Nephron progenitor cell (in vitro differentiated cells): ENCODE data around the gene TFCP2L1.

Source experiments
- DNase-seq: peaks from one replicate; pipeline ENCODE4 v3.0.0; 2021
- H3K27ac Mint-ChIP-seq: 2 replicates; pipeline ENCODE4 v1.8.0; 2021; ENCODE audit warnings: mild to moderate bottlenecking, moderate library complexity, mixed read lengths
- H3K27me3 Mint-ChIP-seq: 2 replicates; pipeline ENCODE4 v1.8.0; 2021; ENCODE audit warnings: mild to moderate bottlenecking, low read depth, mixed read lengths; ENCODE audit not compliant: poor library complexity
- H3K36me3 Mint-ChIP-seq: 2 replicates; pipeline ENCODE4 v1.8.0; 2021; ENCODE audit warnings: low read depth, mixed read lengths
- H3K4me1 Mint-ChIP-seq: 2 replicates; pipeline ENCODE4 v1.8.0; 2021; ENCODE audit warnings: mixed read lengths
- H3K4me3 Mint-ChIP-seq: 2 replicates; pipeline ENCODE4 v1.8.0; 2021; ENCODE audit warnings: mild to moderate bottlenecking, moderate library complexity, mixed read lengths
- H3K9me3 Mint-ChIP-seq: 2 replicates; pipeline ENCODE4 v1.8.0; 2021; ENCODE audit warnings: mild to moderate bottlenecking, moderate library complexity, mixed read lengths
- TF ChIP-seq, protein P1 (sequence below): fragments of 200-600 bp; sonication (generic); IDR thresholded peaks from 2 replicates; pipeline ENCODE4 v1.5.0; 2021; ENCODE audit warnings: antibody characterized with exemption

Gene TFCP2L1

DNA sequence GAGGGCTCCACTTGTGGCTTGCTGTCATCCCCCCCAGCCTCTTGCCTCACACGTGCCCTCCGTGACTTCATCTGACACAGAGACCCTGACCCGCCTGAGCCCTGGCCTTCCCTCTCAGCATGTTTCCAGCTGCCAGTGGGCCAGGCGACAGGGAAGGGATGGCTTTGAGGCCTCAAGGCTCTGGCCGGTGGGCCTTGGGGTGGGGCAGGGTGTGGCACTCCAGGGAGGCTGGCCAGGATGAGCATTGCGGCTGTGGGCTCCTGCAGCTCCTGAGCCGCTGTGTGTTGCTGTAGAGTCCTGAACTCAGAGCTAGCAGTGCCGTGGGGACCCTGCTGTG, 85.0 kb downstream of the TFCP2L1 start:
- TF ChIP-seq, protein P1, sequence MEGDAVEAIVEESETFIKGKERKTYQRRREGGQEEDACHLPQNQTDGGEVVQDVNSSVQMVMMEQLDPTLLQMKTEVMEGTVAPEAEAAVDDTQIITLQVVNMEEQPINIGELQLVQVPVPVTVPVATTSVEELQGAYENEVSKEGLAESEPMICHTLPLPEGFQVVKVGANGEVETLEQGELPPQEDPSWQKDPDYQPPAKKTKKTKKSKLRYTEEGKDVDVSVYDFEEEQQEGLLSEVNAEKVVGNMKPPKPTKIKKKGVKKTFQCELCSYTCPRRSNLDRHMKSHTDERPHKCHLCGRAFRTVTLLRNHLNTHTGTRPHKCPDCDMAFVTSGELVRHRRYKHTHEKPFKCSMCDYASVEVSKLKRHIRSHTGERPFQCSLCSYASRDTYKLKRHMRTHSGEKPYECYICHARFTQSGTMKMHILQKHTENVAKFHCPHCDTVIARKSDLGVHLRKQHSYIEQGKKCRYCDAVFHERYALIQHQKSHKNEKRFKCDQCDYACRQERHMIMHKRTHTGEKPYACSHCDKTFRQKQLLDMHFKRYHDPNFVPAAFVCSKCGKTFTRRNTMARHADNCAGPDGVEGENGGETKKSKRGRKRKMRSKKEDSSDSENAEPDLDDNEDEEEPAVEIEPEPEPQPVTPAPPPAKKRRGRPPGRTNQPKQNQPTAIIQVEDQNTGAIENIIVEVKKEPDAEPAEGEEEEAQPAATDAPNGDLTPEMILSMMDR, result no peak
- no peak overlapping the region for H3K4me3 Mint-ChIP-seq
- no peaks in the 10 kb centered on the region for H3K9me3 Mint-ChIP-seq
- H3K36me3 Mint-ChIP-seq, result no peaks in the 10 kb centered on the region
- no peak for DNase-seq
- no peak overlapping the region for H3K27ac Mint-ChIP-seq
- H3K4me1 Mint-ChIP-seq, result peaks cover 5% of the 10 kb centered on the region
- peaks cover 22% of the 10 kb centered on the region for H3K27me3 Mint-ChIP-seq

DNA sequence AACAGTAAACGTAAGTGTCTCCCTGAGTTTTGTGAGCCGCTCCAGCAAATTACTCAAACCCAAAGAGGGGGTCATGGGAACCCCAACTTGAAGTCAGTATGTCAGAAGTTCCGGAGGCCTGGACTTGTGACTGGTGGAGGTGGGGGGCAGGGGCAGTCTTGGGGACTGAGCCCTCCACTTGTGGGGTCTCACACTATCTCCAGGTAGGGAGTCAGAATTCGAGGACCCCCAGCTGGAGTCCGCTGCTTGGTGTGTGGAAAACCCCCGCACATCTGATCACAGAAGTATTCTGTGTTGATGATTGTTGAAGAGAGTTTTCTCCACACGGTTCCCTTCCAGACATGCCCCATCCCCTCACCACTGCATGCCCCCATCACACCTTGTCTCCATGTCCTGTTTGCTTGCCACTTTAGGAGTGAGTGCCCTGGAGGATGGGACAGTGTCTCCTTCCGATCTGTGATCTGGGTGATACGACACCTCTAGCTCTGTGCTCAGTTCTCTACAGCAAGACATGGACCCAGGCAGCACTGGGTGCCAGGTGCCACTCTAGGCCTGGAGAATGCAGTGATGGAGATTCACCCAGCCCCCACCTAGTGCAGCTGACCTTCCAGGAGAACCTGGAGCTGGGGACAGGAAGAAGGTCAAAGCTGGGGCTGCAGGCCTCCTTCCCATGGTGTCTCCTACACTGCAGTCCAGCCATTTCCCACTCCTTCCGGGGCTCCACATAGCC, 85.6 kb downstream of the TFCP2L1 start:
- H3K36me3 Mint-ChIP-seq, result no peaks in the 10 kb centered on the region
- no peak for DNase-seq
- H3K4me3 Mint-ChIP-seq, result no peak overlapping the region
- no peaks in the 10 kb centered on the region for H3K9me3 Mint-ChIP-seq
- TF ChIP-seq, protein P1, result no peak
- peak overlapping the region; percentile 13 for H3K27ac Mint-ChIP-seq
- peaks cover 5% of the 10 kb centered on the region for H3K4me1 Mint-ChIP-seq
- H3K27me3 Mint-ChIP-seq, result peaks cover 28% of the 10 kb centered on the region

DNA sequence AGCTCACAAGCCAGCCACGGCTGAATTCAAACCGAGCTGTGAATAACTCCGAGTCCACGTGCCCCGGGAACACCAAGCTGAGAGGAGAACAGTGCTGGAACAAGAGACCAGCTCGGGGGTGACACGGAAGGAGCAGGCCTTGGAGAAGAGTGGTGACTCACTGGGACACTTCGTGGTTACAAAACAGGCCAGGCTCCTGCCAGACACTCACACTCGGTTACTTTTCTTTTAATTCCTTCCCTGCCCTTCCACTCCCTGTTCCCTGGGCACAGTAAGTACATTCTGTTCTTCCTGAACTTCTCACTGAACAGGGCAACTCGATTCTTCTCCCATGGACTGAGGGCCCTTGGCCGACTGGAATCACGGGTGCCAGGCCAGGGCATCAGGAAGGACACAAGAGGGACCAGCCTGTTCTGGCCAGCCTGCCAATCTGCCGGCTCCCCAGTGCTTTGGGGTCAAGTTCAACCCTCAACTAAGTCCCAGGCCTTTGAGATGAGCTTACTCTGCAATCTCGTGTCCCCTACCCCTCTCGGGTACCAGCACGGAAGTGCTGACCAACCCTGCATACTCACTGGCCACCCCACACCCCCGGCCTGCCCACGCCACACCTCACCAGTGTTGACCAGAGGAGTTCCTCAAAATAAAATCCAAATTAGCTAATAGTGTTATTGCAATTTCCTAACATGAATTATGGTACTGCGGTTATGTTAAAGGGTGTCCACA, 87.5 kb downstream of the TFCP2L1 start:
- H3K36me3 Mint-ChIP-seq, result no peaks in the 10 kb centered on the region
- H3K4me1 Mint-ChIP-seq, result peaks cover 21% of the 10 kb centered on the region
- no peak overlapping the region for H3K27ac Mint-ChIP-seq
- TF ChIP-seq, protein P1, result no peak
- H3K4me3 Mint-ChIP-seq, result no peak overlapping the region
- peaks cover 30% of the 10 kb centered on the region for H3K27me3 Mint-ChIP-seq
- DNase-seq, result no peak
- H3K9me3 Mint-ChIP-seq, result no peaks in the 10 kb centered on the region

DNA sequence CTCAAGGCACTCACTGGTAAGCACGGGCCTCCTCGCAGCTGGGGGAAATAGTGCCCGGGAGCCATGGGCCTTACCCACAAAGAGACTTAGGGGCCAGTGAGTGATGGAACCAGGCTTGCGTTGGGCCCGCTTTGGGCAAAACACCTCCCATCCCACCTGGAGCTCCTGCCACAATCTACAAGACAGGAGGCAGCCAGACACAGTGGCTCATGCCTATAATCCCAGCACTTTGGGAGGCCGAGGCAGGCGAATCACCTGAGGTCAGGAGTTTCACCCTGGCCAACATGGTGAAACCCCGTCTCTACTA, 88.2 kb downstream of the TFCP2L1 start:
- Mint-ChIP-seq H3K27me3 (peaks cover 32% of the 10 kb centered on the region), H3K4me1 (peaks cover 25% of the 10 kb centered on the region), H3K4me3 (no peak overlapping the region), H3K36me3 (no peaks in the 10 kb centered on the region), H3K9me3 (no peaks in the 10 kb centered on the region), H3K27ac (no peak overlapping the region)
- TF ChIP-seq, protein P1, result no peak
- DNase-seq, result no peak

DNA sequence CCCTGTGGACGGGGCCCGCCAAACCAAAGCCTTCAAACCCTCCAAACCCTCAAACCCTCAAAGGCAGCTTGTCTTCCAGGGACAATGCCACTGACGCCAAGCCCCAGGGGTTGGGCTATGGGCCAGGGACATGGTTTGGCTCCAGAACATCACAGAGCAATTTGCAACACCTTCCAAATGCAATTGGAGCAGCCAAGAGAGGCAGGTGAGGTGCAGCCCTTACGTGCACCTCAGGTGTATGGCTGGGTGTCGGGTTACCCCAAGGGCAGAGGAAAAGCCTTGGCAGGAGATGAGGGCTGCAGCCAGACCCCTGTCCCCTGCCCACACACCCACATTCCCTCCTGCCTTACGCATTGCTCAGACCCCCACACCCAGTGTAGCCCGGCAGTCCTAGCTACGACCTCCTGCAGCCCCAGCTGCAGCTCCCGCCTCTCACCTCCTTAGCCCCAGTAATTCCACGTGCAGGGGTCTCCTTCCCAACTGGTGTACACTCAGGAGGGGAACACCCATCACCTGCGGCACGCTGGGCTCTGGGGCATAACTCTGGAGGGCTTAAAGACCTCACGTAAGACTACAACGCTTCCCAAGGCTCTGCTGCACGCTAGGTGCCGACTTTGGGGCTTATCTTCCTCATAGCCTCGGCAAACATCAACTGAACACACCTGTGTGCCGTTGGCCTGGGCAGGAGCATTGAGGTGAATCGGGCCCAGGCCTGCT, 88.7 kb downstream of the TFCP2L1 start:
- Mint-ChIP-seq H3K4me1 (peaks cover 25% of the 10 kb centered on the region), H3K27ac (no peak overlapping the region), H3K27me3 (peaks cover 33% of the 10 kb centered on the region), H3K4me3 (no peak overlapping the region), H3K9me3 (no peaks in the 10 kb centered on the region), H3K36me3 (no peaks in the 10 kb centered on the region)
- DNase-seq, result no peak
- TF ChIP-seq, protein P1, result no peak
